CD1c-positive myeloid dendritic cell (primary cell): ENCODE results near the gene ERCC6L.
"Not testable (repeated sequence)": the region's sequence is repeated elsewhere in the genome, so short reads cannot be mapped to it uniquely, and the experiment has no call there.

Source experiments
- DNase-seq: peaks from one replicate; pipeline ENCODE4 v3.0.0-alpha.2; 2016; ENCODE audit errors: extremely low spot score

The ERCC6L gene

DNA sequence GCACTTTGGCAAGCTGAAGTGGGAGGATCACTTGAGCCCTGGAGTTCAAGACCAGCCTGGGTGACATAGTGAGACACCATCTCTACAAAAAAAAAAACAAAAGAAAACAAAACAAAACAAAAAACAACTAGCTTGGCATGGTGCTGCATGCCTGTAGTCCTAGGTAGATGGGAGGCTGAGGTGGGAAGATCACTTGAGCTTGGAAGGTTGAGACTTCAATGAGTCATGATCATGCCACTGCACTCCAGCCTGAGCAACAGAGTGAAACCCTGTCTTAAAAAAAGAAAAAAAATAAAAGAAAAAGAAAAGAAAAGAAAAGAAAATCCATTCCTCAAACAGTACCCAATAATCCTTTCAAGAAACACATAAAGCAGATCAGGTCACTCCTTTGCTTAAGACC lies 14.9 kb upstream of the ERCC6L start:
- no peak for DNase-seq

DNA sequence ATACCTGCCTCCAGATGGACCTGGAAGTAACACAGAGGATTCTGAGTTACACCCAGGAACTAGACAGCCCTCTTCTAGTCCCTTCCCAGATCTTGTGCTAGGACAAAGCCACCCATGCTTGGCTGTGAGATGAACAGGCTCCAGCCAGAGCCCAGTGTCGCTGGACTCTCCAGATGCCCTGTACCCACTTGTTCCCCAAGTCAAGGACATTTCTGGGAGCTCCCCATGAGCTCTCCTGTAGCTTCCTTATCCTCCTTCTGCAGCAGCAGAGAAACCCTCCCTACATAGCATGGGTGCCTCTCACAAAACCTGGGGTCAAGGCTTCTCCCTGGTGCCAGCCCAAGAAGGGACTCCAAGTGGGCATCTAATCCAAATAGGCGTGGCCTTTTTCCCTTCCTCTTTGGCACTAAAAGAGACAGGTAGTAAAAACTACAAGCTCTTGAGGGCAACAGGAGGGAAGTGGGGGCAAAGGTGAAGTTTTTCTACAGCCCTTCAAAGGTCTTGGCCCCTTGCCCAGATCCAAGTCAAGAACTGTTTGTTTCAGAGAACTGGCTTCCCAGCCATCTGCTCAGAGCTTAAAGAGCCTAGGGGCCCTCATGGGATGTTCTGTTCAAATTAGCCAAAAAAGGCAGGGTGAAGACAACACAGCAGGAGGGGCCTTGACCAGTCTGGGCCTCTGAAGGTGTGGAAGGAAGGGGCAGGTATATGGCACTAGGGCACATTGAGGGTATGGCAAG lies 8.5 kb upstream of the ERCC6L start:
- DNase-seq: no peak

DNA sequence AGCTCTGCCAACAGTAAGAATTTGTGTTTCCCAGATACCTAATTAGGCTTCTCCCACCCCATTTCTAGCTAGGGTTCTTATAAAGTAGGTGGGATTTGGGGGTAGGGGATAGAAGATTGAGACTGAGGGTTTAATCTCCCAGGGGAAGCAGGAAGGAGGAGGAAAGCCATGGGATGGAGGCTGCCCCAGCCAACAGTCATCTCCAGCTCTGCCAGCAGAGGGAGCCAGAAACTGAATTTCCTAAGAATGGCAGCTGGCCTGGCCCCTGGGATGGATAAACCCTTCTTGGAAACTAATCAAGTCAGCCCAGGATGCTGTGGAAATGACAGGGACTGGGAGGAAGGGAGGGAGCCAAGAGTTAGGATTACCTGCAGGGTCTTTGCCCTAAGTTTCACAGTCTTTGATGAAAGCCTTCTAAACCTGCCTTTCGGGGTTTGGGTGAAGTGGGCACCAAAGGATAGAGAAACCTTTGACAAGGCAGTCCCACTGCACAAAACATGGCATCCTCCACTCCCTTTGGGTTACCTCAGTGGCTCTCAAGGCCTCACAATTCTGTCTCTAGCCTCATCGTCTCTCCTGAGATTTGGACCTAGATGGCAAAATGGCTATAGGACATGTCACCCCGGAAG lies 6.7 kb upstream of the ERCC6L start:
- peak; percentile 24 for DNase-seq

DNA sequence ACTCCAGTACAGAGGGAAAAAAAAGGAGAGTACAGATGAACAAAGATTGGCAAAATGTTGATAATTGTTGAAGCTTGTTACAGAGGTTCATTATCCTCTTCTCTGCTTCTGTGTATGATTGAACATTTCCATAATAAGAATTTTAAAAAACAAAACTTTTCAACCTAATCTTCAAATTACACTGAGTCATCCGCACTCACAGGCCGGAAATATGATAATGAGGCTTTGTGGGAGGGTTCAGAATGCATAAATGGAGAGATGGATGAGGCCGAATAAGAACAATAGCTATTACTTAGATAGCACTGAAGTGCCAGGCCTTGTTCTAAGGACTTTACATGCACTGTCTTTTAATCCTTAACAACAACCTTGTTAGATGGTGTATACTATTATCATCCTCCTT lies 4.6 kb upstream of the ERCC6L start:
- DNase-seq: no peak

DNA sequence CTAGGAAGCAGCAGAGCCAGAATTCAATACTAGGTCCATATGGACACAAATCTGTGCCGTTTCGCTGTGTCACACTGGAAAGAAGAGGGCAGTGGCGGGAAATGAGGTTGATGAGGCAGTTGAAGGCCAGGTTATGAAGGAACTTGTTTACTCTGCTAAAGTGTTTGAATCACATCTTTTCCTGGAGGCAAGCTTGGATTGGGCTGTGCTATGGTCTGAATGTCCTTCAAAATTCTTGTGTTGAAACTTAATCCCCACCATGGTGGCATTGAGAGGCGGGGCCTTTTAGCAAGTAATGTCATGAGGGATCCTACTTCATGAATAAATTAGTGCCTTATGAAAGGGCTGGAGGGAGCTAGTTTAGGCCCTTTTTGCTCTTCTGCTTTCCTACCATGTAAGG lies 2.1 kb upstream of the ERCC6L start:
- DNase-seq: no peak

DNA sequence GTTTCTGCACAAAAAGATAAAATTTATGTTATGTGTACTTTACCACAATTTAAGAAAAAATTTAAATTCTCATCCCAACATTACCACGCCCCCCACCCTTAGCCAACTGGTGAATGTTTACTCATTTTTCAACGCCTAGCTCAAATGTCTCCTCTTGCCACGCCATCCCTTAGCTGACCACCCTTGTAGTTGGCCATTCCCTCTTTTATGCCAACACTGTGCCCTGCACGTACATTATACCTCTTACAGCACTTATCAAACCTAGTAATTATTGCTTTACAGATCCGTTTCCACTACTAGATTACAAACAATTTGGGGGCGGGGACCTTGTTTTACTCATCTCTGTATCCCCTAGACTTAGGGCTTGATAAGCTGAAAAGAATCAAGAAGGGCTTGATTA lies 644 bp downstream of the ERCC6L start:
- DNase-seq: no peak

DNA sequence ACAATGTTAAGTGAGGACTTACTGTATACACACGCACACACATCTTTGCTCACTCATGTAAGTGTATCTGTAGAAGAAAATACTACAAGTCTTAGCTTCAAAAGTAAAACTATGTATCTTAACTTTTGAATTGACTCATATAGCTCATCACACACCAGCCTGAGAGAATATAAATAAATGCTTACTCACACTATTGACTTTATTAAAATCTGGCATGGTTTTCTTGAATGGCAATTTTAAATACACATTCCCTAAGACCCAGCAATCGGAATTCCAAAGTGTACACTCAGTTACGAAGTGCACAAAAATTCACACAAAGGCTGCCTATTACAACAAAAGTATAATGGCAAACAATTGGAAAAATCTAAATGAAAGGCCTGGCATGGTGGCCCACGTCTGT lies 2.0 kb downstream of the ERCC6L start:
- DNase-seq: no peak

DNA sequence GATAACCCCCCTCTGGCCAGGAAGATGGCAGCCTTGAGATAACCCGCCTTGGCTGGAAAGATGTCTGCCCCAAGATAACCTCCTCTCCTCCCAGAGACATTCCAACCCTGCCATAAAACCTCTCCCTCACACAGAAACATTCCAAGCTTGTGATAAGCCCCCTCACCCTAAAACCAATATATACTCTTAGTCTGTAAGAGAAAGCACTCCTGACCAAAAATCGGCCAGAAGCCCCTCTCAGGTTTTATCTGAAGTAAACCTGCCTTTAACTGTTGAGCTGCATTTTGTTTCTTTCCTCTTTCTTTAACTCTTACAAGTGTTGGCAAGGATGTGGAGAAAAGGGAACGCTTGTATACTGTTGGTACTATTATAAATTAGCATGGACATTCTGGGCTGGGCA lies 8.5 kb downstream of the ERCC6L start:
- no peak for DNase-seq

DNA sequence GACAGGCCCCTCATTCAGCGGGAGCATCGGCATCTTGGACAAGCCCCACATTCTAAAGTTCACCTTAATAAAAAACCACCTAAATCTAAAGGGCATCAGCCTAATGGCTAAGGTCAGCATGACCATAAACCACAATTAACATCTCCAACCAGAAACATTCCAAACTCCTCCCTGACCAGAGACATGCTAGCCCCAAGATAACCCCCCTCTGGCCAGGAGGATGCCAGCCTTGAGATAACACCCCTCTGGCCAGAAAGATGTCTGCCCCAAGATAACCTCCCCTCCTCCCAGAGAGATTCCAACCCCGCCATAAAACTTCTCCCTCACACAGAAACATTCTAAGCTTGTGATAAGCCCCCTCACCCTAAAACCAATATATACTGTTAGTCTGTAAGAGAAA lies 18.5 kb downstream of the ERCC6L start:
- DNase-seq: not testable (repeated sequence)

DNA sequence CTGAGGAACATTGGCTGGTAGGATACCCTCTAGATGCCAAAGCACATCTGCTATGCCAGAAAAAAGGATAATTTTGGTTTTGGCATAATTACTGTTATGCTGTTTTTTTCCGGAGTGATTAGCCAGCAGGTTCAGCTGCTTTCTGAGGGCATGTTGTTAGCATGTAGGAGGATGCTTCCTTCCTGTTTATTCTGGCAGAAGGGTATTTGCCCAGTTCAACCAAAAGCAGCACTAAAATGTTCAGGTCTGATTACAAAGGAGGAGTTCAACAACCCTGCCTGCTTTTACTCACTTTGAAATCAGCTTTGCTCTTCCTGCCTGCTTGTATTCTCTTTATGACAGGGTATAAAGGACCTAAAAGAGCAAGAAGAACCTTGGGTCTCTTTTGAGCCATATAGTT lies 21.9 kb downstream of the ERCC6L start:
- no peak for DNase-seq

DNA sequence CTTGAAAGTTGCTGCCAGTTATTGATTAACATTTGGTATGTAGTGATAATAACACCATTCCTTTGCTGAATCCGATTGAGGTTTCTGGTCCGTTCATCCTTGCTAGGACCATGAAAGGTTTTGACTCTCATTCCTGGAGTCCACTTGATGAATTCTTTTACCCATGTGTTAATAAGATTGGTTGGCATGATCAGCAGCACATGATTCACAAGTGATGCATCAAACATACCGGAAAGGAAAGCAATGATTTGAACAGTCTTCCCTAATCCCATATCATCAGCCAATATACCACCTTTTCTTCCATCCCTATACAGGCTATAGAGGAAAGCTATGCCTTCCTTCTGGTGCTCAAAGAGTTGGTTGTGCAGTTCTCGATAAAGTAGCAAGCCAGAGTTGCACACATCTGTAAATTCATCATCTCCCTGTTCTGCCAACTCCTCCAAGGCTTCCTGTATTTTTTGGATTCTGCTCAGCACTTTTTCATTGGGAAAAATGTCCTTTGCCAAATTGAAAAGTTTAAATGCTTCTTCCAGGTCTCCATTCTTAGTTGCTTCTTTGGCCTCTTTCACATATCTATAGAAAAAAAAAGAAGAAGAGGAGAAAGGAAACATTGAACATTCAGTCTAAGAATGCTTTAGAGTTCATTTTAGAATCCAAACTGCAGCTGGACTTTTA lies 30.6 kb downstream of the ERCC6L start:
- no peak for DNase-seq

DNA sequence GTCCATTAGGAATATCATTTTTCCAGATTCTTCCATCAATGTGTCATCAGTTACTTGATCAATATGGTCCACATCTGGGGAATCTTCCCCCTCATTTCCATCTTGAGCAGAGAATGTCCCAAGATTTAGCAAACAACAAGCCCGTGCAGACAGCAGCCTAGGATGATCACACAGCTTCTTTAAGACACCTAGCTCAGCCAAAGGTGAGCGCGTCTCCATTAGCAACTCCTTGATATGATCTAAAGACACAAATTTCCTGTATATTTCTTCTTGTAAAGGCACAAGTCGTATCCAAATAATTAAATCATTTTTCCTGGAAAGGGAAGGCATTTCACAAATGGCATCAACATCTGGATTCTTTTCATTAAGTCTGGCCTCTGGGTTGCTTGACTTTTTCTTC lies 31.5 kb downstream of the ERCC6L start:
- no peak for DNase-seq

DNA sequence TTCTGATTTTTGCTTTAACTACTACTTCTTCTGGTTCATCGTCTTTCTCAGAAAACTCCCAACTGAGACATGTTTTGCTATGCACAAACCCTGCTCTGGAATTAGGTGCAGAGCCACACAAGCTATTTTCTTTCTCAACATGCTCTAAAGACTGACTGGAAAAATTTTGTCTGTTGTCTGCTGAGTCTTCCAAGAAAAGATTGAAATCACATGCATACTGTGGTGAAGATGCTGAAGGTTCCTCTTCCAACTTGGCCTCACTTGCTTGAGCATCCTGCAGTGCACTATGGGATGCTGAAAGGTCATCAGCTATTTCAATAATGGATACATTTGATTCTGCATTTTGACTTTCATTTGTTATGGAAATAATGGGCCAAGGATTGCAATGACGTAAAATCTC lies 33.1 kb downstream of the ERCC6L start:
- DNase-seq: no peak

DNA sequence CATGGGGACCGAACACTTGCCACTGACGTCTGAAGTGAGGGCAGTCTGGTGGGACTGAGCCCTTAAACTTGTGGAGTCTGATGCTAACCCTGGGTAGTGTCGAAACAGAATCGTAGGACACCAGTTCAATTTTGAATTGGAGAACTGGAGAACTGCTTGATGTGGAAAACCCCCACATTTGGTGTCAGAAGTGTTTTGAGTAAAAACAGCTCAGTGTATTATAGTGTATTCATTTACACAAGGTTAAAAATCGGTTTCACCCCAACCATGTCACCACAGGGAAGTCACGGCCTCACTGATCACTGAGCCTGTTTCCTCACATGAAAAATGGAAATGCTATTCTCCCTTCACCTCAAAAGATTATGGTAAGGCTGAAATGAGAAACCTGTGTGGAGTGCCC lies 35.4 kb downstream of the ERCC6L start:
- no peak for DNase-seq

DNA sequence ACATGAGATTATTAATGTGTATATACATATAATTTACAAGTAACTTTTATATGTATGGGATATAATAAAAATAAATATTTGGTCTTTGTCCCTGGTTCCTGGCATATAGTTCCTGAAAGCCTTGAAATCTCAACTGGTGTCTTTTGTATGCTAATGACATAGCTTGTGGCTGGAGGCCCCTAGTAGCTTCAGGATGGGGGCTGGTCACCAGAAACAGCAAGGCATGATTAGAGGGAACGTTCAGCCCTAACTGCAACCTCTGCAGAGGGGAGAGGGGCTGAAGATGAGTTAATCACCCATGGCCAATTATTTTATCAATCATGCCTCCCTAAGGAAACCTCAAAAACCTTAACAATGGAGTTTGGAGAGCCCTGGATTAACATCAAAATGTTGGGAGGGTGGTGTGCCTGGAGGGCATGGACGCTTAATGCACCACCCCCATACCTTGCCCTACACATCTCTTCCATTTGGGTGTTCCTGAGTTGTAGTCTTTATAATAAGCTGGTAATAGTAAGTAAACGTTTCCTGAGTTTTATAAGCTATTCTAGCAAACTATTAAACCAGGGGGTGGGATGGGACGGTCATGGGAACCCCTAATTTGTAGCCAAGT lies 35.9 kb downstream of the ERCC6L start:
- no peak for DNase-seq

DNA sequence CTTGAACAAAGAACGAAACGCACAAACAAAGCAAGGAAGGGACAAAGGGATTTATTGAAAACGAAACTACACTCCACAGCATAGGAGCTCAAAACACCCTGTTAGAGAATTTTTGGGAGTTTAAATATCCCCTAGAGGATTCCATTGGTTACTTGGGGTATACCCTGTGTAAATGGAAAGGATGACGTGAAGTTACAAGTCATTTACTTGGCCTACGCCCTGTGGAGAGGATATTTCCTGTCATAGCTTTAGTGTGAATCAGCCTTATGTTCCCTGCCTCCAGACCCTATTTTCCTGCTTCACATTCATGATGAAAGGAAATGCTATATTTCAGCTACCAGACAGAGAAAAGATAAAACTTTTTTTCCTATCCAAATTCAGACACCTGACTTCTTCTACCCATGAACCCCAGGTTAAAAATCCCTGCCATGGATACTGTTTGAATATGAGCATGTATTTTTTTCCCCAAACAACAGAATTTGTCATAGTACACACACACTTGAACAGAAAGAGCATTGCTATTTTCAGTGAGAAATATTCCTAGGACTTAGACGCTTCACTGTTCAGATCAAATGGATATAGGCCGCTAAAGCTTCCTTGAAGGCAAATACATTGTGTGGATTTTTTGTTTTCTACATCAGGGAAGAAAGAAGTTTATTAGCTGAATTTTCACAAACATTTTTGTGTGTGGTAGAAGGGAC lies 36.8 kb downstream of the ERCC6L start:
- no peak for DNase-seq

DNA sequence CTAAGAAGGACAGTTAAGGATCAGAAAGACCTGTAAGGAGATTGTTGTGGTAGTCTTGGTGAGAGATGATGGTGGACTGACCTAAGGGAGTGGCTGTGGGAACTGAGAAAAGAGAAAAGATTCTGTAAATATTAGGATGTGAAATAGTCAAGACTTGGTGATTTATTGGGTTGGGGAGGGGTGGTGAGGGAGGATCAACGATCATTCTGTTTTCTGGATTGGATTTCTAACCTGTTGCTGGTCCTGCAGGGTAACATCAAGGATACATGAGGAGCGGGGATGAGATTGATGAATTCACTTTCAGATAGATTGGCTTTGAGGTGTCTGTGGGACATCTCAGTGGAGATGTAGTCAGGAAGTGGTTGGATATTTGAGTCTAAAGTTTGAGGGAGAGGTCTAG lies 55.9 kb downstream of the ERCC6L start:
- no peak for DNase-seq

DNA sequence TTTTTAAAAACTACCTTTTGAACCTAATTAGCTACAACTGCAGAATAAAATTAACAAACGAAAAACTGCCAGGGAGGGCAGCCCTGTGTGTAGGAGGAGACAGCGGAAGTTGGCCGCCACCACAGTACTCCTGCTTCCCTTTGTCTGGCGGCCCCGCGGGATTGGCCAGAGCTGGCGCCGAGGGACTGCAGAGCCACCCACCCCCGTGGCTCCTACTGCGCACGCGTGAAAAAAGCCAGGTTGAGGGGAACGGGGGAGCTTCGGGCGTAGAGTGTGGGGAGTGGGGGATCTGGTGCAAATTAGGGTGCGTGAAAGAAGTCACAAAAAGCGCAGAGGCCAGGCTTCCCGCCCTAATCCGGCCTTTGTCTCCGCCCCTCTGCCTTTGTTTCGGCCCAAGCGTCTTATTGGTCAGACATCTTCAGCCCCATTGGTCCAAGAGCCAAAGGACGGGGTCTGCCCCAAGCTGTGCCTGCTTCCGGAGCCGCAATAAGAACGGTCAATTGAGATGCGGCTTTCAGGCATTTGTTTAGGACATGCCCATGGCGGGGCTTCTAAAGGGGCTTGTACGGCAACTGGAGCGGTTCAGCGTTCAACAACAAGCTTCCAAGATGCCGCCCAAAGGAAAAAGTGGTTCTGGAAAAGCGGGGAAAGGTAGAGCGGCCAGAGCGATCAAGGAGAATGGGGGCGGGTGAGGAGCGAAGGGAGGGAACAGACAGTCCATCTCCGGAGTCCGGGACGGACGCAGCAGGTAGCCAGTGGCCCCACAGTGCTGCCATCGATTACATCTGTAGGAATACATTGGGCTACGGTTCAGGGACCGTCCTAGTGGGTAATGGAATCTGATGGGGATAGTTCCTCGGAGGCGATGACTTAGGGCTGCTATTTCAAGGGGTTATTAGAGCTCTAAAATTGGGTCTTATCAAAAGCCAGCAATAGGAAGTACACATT lies 57.4 kb downstream of the ERCC6L start, which contains the start of gene PIN4:
Gene PIN4 (plus strand): TSS at position 580 of the 948 bp plus-strand sequence. CDS start 29 bp downstream, at position 609.
- peak; percentile 91 for DNase-seq

DNA sequence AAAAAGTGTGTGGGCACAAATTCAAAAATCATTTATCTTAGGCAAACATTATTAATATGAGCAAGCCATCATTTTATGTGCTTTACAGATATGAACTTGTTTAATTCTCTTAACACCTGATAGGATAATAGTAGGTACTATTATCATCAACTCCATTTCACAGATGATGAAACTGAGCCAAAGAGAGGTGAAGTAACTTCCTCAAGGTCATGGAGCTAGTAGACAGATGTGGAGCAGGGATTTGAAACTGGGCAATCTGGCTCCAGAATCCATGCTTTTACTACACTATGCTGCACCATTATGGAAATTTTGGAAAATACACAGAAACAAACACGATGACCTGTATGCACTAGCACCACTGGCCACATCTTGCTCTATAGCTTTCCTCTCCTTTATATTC lies 58.3 kb downstream of the ERCC6L start:
- DNase-seq: peak; percentile 16

DNA sequence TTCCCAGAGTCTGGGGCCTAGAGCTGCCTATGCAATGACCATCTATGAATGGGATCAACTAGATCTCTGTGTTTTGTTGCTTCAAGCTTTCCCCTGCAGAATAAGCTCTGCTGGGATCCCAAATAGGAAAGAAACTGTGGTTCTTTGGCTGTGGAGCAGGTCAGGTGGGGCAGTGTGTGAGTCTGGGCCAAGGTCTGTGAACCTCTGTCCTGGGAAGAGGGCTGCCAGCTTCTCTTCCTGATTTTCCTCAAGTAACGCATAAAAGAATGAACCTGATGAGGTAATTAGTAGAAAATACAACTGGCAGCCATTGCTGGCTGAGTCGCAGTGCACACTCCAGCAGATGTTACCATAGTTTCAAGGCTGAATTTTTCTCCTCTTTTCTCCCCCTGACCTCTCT lies 61.8 kb downstream of the ERCC6L start:
- DNase-seq: no peak

DNA sequence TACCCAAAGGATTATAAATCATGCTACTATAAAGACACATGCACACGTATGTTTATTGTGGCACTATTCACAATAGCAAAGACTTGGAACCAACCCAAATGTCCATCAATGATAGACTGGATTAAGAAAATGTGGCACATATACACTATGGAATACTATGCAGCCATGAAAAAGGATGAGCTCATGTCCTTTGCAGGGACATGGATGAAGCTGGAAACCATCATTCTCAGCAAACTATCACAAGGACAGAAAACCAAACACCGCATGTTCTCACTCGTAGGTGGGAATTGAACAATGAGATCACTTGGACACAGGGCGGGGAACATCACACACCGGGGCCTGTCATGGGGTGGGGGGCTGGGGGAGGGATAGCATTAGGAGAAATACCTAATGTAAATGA lies 62.5 kb downstream of the ERCC6L start:
- DNase-seq: not testable (repeated sequence)
